Mucosa of rectum (tissue), 2 donors: ENCODE measurements around the gene APOL4.
"Not testable (repeated sequence)": the region's sequence is repeated elsewhere in the genome, so short reads cannot be mapped to it uniquely, and the experiment has no call there.

Source experiments
- H3K27ac ChIP-seq, 2 donors: one replicate each; pipeline ENCODE4 v1.7.0; 2013; ENCODE audit warnings: inconsistent platforms in 2 of 2, low read depth in 2 of 2, low read length in 2 of 2
- H3K27me3 ChIP-seq, 2 donors: one replicate each; pipeline ENCODE4 v1.7.0; 2013; ENCODE audit warnings: low read length in 2 of 2; ENCODE audit not compliant: control insufficient read depth in 2 of 2, insufficient read depth in 2 of 2
- H3K36me3 ChIP-seq, 2 donors: one replicate each; pipeline ENCODE4 v1.7.0; 2013; ENCODE audit warnings: low read length in 2 of 2; ENCODE audit not compliant: control insufficient read depth in 2 of 2, insufficient read depth in 2 of 2
- H3K4me1 ChIP-seq, 2 donors: one replicate each; pipeline ENCODE4 v1.7.0; 2013; ENCODE audit warnings: low read length in 2 of 2, mild to moderate bottlenecking in 1 of 2; ENCODE audit not compliant: control insufficient read depth in 2 of 2, insufficient read depth in 2 of 2
- H3K4me3 ChIP-seq, 2 donors: one replicate each; pipeline ENCODE4 v1.7.0; 2013; ENCODE audit warnings: low read length in 2 of 2
- H3K9ac ChIP-seq, 2 donors: one replicate each; pipeline ENCODE4 v1.7.0; 2013; ENCODE audit warnings: low read length in 2 of 2, low read depth in 1 of 2, mild to moderate bottlenecking in 1 of 2
- H3K9me3 ChIP-seq, 2 donors: one replicate each; pipeline ENCODE4 v1.7.0; 2013; ENCODE audit warnings: low read length in 2 of 2; ENCODE audit not compliant: control insufficient read depth in 2 of 2
- donor health status: healthy.
- donor health status: Normal muscosa, but diverticular disease.

The APOL4 gene

GRCh38 chr22:36171941-36172340, 29.7 kb downstream of the APOL4 start:
- Histone ChIP-seq H3K4me1 (no peaks in the 10 kb centered on the region), H3K27me3 (no peaks in the 10 kb centered on the region), H3K9ac (no peak overlapping the region), H3K36me3 (no peaks in the 10 kb centered on the region), H3K9me3 (no peaks in the 10 kb centered on the region), H3K27ac (no peak overlapping the region), H3K4me3 (no peak overlapping the region)

DNA sequence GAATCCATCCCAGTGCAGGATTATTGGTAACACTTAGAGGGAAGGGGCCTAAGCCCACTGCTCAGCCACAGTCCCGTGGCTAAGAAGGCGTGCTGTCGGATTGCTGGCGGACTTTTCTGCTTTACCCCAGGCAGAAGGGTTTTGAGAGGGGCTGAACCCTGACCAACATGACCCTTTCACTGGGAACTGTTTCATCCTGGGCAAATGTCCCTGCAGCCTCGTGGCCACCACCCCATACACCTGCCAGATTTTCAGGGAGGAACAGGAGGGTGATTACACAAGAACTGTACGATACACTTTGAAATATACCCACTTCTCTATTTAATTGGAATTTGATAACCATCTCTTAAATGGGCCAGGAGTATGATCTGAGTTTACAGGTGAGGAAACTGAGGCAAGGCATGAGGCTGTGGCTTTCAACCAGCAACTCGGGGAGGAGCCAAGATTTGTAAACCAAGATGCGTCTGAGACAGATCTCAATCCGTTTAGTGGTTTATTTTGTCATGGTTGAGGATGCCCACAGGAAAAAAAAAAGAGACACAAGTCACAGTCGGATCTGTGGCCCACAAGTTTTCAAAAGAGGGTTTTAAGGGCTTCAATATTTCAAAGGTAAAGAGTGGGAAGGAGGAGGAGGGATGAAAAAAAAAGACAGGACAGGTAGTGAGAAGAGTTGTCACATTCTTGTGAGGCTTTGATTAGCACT, 34.9 kb downstream of the APOL4 start:
- peak overlapping the region in 1 of 2 donors; percentile 26 for H3K27ac ChIP-seq

DNA sequence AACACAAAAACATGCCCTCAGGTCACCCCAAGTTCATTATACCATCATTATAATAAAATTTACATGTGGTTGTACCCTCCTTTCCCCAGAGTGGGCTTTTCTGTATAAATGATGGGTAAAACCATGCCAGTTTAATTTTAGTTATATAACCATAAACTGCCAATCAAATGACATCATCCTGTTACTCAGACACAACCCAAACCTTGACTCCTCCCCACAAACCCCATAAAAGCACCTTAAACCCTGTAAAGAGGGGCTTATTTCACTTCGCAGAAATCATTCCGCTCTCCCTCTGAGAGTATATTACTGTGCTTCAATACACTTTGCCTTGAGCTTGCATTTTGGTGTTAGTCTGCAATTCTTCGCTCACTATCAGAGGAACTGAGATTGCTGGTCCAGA, 35.5 kb downstream of the APOL4 start:
- no peaks in the 10 kb centered on the region for H3K9me3 ChIP-seq
- H3K27me3 ChIP-seq = no peaks in the 10 kb centered on the region
- no peak overlapping the region for H3K9ac ChIP-seq
- no peak overlapping the region for H3K4me3 ChIP-seq
- no peaks in the 10 kb centered on the region for H3K36me3 ChIP-seq
- H3K27ac ChIP-seq = peak overlapping the region in 1 of 2 donors; percentile 26
- peaks cover 4 to 9% of the 10 kb centered on the region in 2 donors for H3K4me1 ChIP-seq

More for the DNA sequence above, 34.9 kb downstream of the APOL4 start:
- peaks cover 0 to 9% of the 10 kb centered on the region in 2 donors for H3K4me1 ChIP-seq
- H3K4me3 ChIP-seq = no peak overlapping the region
- no peak overlapping the region for H3K9ac ChIP-seq
- no peaks in the 10 kb centered on the region for H3K36me3 ChIP-seq
- H3K27me3 ChIP-seq = no peaks in the 10 kb centered on the region
- H3K9me3 ChIP-seq = no peaks in the 10 kb centered on the region

DNA sequence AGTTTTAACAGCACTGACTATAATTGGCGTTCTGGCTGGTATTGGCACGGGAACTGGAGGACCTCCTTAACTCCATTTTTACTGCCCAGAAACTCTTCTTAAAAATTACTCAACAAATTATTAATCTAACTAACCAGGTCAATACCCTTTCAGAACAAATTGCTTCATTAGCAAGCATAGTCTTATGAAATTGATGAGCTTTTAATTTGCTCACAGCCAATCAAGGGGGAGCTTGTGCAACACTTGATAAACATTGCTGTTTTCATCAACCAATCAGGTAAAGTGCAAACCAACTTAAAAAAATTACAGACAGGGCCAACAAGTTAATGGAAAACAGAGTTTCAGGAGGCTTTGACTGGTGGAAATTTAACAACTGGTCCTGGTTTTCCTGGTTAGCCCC, 36.5 kb downstream of the APOL4 start:
- no peak overlapping the region for H3K4me3 ChIP-seq
- H3K36me3 ChIP-seq = no peaks in the 10 kb centered on the region
- no peak overlapping the region for H3K27ac ChIP-seq
- no peaks in the 10 kb centered on the region for H3K27me3 ChIP-seq
- no peaks in the 10 kb centered on the region for H3K9me3 ChIP-seq
- H3K4me1 ChIP-seq = peaks cover 7 to 10% of the 10 kb centered on the region in 2 donors
- H3K9ac ChIP-seq = no peak overlapping the region

GRCh38 chr22:36164621-36165020, 37.0 kb downstream of the APOL4 start:
- Histone ChIP-seq H3K36me3 (no peaks in the 10 kb centered on the region), H3K27ac (peak overlapping the region in 1 of 2 donors; percentile 18), H3K4me1 (peaks cover 9 to 11% of the 10 kb centered on the region in 2 donors)

GRCh38 chr22:36163497-36163896, 38.1 kb downstream of the APOL4 start:
- H3K27me3 ChIP-seq = no peaks in the 10 kb centered on the region
- no peaks in the 10 kb centered on the region for H3K9me3 ChIP-seq
- peaks cover 14 to 16% of the 10 kb centered on the region in 2 donors for H3K4me1 ChIP-seq
- H3K4me3 ChIP-seq = no peak overlapping the region
- H3K27ac ChIP-seq = no peak overlapping the region
- H3K9ac ChIP-seq = no peak overlapping the region
- no peaks in the 10 kb centered on the region for H3K36me3 ChIP-seq

More at GRCh38 chr22:36164621-36165020, 37.0 kb downstream of the APOL4 start:
- H3K9me3 ChIP-seq = no peaks in the 10 kb centered on the region
- H3K9ac ChIP-seq = no peak overlapping the region
- H3K4me3 ChIP-seq = no peak overlapping the region
- H3K27me3 ChIP-seq = no peaks in the 10 kb centered on the region

DNA sequence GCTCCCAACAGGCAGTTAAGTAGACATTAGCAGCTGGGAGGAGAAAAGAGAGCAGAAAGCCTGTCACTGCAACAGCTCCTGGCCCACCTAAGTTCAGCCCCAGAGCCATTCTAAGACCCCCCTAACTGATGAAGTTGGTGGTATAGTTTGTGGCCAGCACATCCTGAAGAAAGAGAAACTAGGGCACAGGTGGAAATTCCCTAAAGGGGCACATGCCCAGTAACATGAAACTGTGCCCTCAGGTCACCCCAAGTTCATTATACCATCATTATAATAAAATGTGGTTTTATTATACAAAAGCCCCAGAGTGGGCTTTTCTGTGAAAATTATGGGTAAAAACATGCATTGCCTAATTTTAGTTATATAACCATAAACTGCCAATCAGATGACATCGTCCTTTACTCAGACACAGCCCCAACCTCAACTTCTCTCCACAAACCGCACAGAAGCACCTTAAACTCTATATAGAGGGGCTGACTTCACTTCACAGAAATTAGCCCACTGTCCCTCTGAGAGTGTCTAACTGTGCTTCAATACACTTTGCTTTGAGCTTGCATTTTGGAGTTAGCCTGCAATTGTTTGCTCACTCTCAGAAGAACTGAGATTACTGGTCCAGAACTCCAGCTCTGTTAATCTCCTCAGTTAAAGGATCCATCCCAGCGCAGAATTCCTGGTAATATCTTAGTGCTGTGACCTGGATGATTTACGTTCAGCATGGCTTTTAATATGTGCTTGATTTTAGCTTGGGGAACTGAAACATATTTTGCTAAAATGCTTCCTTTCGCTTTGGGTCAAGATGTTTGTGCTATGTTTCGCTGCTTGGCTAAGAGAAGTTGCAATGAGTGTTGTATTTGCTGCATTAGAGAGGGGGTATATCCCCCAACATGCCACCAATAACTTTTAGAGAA, 39.2 kb downstream of the APOL4 start:
- Histone ChIP-seq H3K4me1 (peaks cover 20 to 21% of the 10 kb centered on the region in 2 donors), H3K9me3 (no peaks in the 10 kb centered on the region), H3K4me3 (peak overlapping the region in 1 of 2 donors; percentile 20), H3K9ac (peak overlapping the region in 1 of 2 donors; percentile 34), H3K36me3 (no peaks in the 10 kb centered on the region), H3K27ac (peak overlapping the region; percentile 38 to 70), H3K27me3 (no peaks in the 10 kb centered on the region)

GRCh38 chr22:36161793-36162126, 39.8 kb downstream of the APOL4 start:
- H3K9ac ChIP-seq, H3K27me3 ChIP-seq, H3K9me3 ChIP-seq, H3K36me3 ChIP-seq, H3K4me3 ChIP-seq: not testable (repeated sequence)
- Histone ChIP-seq H3K27ac (peak overlapping the region in 1 of 2 donors; percentile 70), H3K4me1 (peaks cover 20 to 21% of the 10 kb centered on the region in 2 donors)

- H3K9ac ChIP-seq = peak within 1 kb of the TSS; percentile 45 to 69
- H3K27ac ChIP-seq = peak within 1 kb of the TSS; percentile 66 to 75
- H3K36me3 ChIP-seq = no peaks in the 10 kb centered on the region
- peak within 1 kb of the TSS; percentile 60 to 70 for H3K4me3 ChIP-seq
- no peaks in the 10 kb centered on the region for H3K27me3 ChIP-seq
- no peaks in the 10 kb centered on the region for H3K9me3 ChIP-seq
- H3K4me1 ChIP-seq = peaks cover 26 to 30% of the 10 kb centered on the region in 2 donors
Observed at GRCh38 chr22:36160499-36160942, 41.1 kb downstream of the APOL4 start, which contains the start of gene APOL3. Gene APOL3, minus strand, starts transcription at chr22:36160755. Its CDS starts 11,700 bp downstream, at chr22:36149055.
